Measurements from ENCODE around the gene MAN1C1. TPM values are rescaled to one million over a fixed set of nuclear protein-coding genes. Genes with fewer than 3 reads are reported as not detected.
A peak's percentile ranks its signal among the peaks of the same experiment; 100 is the strongest.
"Not testable (repeated sequence)": the region's sequence is repeated elsewhere in the genome, so short reads cannot be mapped to it uniquely, and the experiment has no call there.

Gene MAN1C1
- total RNA-seq, 1 donor from 2014 or later = 29.1 TPM

DNA sequence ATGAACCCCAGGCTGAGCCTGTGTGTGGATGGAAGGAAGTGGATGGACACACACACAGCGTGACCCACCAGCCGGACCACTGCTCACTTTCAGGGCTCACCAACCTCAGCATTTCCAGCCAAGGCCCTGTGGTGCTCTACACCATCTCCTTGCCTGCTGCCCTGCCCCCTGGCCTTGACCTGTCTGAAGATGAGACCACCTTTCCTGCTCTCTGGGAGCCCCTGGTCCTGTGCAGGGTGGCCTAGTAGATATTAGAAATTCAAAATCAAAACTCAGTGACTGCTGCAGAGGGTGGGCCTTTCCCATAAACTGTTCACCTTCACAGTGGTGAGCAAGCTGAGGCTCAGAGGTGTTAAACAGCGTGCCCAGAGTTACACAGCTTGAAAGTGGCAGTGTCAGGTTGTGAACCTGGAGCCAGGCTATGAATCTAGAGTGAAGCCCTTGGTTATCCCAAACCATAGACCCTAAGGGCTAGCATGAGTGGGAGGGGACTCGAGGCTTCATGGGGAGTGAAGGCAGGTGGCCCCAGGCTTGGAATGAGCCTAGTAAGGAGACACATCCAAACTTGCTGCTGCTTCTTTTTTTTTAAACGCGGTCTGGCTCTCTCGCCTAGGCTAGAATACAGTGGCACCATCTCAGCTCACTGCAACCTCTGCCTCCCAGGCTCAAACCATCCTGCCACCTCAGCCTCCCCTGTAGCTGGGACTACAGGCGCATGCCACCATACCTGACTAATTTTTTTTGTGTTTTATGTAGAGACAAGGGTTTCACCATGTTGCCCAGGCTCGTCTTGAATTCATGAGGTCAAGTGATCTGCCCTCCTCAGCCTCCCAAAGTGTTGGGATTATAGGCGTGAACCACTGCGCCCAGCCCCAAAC lies 41.5 kb downstream of the MAN1C1 start:
- H3K27me3 Mint-ChIP-seq (ENCODE audit: unreplicated experiment) = no peaks in the 10 kb centered on the region
- H3K36me3 Mint-ChIP-seq (ENCODE audit: low read depth, unreplicated experiment) = no peaks in the 10 kb centered on the region
- H3K27ac Mint-ChIP-seq (ENCODE audit: unreplicated experiment) = no peak overlapping the region
- no peak for DNase-seq (ENCODE audit: low spot score)
- no peak overlapping the region for H3K4me3 Mint-ChIP-seq (ENCODE audit: unreplicated experiment)
- TF ChIP-seq, protein P1, sequence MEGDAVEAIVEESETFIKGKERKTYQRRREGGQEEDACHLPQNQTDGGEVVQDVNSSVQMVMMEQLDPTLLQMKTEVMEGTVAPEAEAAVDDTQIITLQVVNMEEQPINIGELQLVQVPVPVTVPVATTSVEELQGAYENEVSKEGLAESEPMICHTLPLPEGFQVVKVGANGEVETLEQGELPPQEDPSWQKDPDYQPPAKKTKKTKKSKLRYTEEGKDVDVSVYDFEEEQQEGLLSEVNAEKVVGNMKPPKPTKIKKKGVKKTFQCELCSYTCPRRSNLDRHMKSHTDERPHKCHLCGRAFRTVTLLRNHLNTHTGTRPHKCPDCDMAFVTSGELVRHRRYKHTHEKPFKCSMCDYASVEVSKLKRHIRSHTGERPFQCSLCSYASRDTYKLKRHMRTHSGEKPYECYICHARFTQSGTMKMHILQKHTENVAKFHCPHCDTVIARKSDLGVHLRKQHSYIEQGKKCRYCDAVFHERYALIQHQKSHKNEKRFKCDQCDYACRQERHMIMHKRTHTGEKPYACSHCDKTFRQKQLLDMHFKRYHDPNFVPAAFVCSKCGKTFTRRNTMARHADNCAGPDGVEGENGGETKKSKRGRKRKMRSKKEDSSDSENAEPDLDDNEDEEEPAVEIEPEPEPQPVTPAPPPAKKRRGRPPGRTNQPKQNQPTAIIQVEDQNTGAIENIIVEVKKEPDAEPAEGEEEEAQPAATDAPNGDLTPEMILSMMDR (IDR thresholded peaks at IDR 0.05; ENCODE audit: unreplicated experiment) = no peak
- no peaks in the 10 kb centered on the region for H3K9me3 Mint-ChIP-seq (ENCODE audit: unreplicated experiment)
- peaks cover 33% of the 10 kb centered on the region for H3K4me1 Mint-ChIP-seq (ENCODE audit: unreplicated experiment)

DNA sequence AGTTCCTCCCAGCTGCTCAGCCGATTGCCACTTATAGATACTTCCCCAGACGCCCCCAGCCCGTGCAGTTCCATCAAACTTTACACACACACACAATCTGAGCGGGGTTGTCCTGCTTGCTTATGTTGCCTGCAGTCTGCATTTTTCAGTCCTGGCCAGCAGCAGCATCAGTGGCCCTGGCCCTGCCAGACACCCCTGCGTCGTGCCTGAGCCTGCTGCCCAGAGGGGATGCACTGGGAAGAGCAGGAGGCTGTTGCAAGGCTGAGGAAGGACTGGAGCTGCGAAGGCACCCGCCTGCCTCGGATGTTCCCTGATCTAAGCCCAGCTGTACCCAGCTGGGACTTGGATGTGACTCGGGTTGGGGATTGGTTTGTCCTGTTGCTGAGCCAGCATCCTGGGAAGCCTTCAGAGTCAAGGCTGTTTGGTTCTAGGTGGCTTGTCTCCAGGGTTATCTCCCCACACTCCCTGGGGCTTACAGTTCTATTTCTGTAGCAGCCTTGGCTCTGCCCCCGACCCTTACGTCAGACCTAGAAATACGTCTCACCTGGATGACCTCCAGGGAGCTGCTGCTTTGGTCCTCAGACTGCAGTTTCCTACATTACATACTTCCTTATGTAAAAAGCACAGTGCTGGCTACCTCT lies 42.3 kb downstream of the MAN1C1 start:
- no peak overlapping the region for H3K27ac Mint-ChIP-seq (ENCODE audit: unreplicated experiment)
- no peaks in the 10 kb centered on the region for H3K36me3 Mint-ChIP-seq (ENCODE audit: low read depth, unreplicated experiment)
- H3K4me1 Mint-ChIP-seq (ENCODE audit: unreplicated experiment) = peaks cover 36% of the 10 kb centered on the region
- H3K4me3 Mint-ChIP-seq (ENCODE audit: unreplicated experiment) = no peak overlapping the region
- H3K9me3 Mint-ChIP-seq (ENCODE audit: unreplicated experiment) = no peaks in the 10 kb centered on the region
- no peak for DNase-seq (ENCODE audit: low spot score)
- TF ChIP-seq, protein P1 (IDR thresholded peaks at IDR 0.05; ENCODE audit: unreplicated experiment) = no peak
- no peaks in the 10 kb centered on the region for H3K27me3 Mint-ChIP-seq (ENCODE audit: unreplicated experiment)

DNA sequence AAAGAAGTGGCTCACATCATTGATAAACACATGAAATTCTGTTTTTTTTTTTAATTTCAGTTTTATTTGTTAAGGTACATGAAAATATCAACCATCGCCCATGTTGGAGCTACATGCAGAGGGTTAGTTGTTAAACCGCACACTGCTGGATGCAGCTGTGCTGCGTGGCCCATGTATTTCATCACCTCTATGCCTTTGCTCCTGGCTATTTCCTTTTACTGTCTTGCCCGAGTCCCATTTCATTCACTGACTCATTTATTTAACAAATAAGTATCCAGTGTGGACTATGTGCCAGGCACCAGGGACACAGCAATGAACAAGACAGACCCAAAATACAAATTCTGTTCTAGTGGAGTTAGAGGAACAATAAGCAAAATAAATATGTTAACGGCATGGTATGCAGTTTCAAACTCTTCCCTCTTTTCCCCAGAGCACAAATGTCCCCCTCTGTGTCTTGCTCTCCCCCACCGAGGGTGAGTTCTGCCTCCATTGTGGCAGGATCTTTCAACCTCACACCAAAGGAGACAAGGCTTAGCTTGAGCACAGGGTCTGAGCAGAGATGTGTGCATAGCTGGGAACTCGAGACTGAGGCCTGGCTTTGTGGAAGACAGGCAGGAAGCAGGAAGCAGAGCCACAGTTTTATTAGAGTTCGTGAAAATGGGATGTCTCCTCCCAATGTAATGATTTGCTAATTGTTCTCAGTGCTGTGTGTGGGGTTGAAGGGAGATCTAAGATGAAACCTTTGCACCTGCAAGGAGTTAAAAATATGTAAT lies 44.6 kb downstream of the MAN1C1 start:
- H3K9me3 Mint-ChIP-seq (ENCODE audit: unreplicated experiment) = no peaks in the 10 kb centered on the region
- TF ChIP-seq, protein P1 (IDR thresholded peaks at IDR 0.05; ENCODE audit: unreplicated experiment) = no peak
- no peaks in the 10 kb centered on the region for H3K27me3 Mint-ChIP-seq (ENCODE audit: unreplicated experiment)
- no peak for DNase-seq (ENCODE audit: low spot score)
- peak overlapping the region; percentile 91 for H3K27ac Mint-ChIP-seq (ENCODE audit: unreplicated experiment)
- H3K4me1 Mint-ChIP-seq (ENCODE audit: unreplicated experiment) = peaks cover 40% of the 10 kb centered on the region
- no peak overlapping the region for H3K4me3 Mint-ChIP-seq (ENCODE audit: unreplicated experiment)
- H3K36me3 Mint-ChIP-seq (ENCODE audit: low read depth, unreplicated experiment) = no peaks in the 10 kb centered on the region

DNA sequence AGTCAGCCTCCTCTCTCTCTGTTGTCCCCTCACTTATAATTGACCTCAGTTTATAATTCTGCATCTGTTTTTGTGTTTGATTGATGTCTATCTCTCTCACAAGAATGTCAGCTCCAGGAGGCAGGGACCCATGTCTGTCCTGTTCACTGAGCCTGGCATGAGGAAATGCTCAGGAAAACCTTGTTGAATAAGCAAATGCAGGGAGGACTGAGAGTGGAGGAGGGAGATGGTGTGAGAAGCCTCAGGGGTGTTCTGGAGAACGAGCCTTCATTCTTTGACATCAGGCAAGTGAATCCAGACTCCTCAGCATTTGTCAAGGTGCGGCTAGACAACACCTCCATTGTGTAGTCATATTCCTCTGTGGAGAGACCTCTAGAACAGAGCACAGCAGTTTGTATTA lies 45.5 kb downstream of the MAN1C1 start:
- TF ChIP-seq, protein P1 (IDR thresholded peaks at IDR 0.05; ENCODE audit: unreplicated experiment) = no peak
- Mint-ChIP-seq H3K27ac (ENCODE audit: unreplicated experiment) (peak overlapping the region; percentile 22), H3K4me1 (ENCODE audit: unreplicated experiment) (peaks cover 45% of the 10 kb centered on the region), H3K9me3 (ENCODE audit: unreplicated experiment) (no peaks in the 10 kb centered on the region), H3K27me3 (ENCODE audit: unreplicated experiment) (no peaks in the 10 kb centered on the region), H3K36me3 (ENCODE audit: low read depth, unreplicated experiment) (no peaks in the 10 kb centered on the region), H3K4me3 (ENCODE audit: unreplicated experiment) (no peak overlapping the region)
- no peak for DNase-seq (ENCODE audit: low spot score)

DNA sequence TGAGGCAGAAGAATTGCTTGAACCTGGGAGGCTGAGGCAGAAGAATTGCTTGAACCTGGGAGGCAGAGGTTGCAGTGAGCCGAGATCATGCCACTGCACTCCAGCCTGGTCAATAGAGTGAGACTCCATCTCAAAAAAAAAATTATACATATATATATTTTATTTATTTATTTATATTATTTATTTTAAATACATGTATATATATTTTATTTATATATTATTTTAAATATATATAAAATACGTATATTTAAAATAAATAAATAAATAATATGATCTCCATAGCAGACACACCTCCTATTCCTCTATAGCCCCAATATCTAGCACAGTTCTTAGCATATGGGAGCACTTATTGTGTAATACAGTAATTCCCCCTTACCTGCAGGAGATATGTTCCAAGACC lies 46.4 kb downstream of the MAN1C1 start:
- H3K9me3 Mint-ChIP-seq (ENCODE audit: unreplicated experiment); H3K36me3 Mint-ChIP-seq (ENCODE audit: low read depth, unreplicated experiment); H3K27ac Mint-ChIP-seq (ENCODE audit: unreplicated experiment); H3K27me3 Mint-ChIP-seq (ENCODE audit: unreplicated experiment); DNase-seq (ENCODE audit: low spot score); H3K4me3 Mint-ChIP-seq (ENCODE audit: unreplicated experiment): not testable (repeated sequence)
- peaks cover 43% of the 10 kb centered on the region for H3K4me1 Mint-ChIP-seq (ENCODE audit: unreplicated experiment)

All from endothelial cell (in vitro differentiated cells).